Upper lobe of left lung (tissue), 4 donors: ENCODE results near the gene ARNT2.

ENCODE experiments used
- CTCF ChIP-seq, 6 experiments: fragments of 450-650 bp in 4 of 6; fragments of 200-600 bp in 2 of 6; sonication (generic) in 2 of 6; IDR thresholded peaks; one replicate each; pipeline ENCODE4 v1.5.1; 2016 to 2019; ENCODE audit warnings: antibody characterized with exemption in 6 of 6
- POLR2AphosphoS5 ChIP-seq, 2 donors: sonication (generic); formaldehyde crosslinking; IDR thresholded peaks; one replicate each; pipeline ENCODE4 v1.5.1; 2017; ENCODE audit warnings: antibody characterized with exemption in 2 of 2

DNA sequence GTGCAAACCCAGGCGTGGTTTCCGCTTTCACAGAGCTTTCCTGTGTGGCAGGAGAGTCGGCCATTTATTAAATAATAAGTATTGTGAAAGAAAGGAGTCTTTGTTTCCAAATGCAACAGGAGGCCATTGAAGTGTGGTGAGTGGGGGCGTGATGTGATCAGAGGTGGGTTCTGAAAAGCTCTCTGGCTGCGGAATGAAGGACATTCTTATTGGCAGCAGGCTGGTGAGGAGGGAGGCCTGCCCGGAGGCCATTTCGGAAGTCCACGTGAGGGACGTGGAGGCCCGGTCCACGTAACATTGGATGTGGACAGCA is 11.1 kb downstream of the ARNT2 start:
- no peak for TF ChIP-seq CTCF (IDR thresholded peaks at IDR 0.05)
- TF ChIP-seq POLR2AphosphoS5 (IDR thresholded peaks at IDR 0.05): no peak
